Activated CD4-positive, alpha-beta T cell treated with anti-CD3 and anti-CD28 coated beads for 1 hour (primary cell): ENCODE measurements around the gene CDH13.

Experiments used
- DNase-seq: peaks from one replicate; pipeline ENCODE4 v3.0.0-alpha.2; 2020

The CDH13 gene

GRCh38 chr16:83743241-83743640 lies 1116.5 kb downstream of the CDH13 start:
- no peak for DNase-seq

- DNase-seq: no peak
These were observed 1117.0 kb downstream of the CDH13 start for GRCh38 chr16:83743720-83744119.

GRCh38 chr16:83744441-83744981 lies 1117.7 kb downstream of the CDH13 start:
- DNase-seq: no peak

GRCh38 chr16:83746611-83747010 lies 1119.8 kb downstream of the CDH13 start:
- no peak for DNase-seq

- DNase-seq: no peak
These were observed 1121.2 kb downstream of the CDH13 start for GRCh38 chr16:83747936-83748335.

- no peak for DNase-seq
These were observed 1128.6 kb downstream of the CDH13 start for GRCh38 chr16:83755391-83755790.

- no peak for DNase-seq
These were observed 1135.6 kb downstream of the CDH13 start for GRCh38 chr16:83762141-83762991.

GRCh38 chr16:83762992-83763358 lies 1136.2 kb downstream of the CDH13 start:
- DNase-seq: no peak

- no peak for DNase-seq
These were observed 1142.2 kb downstream of the CDH13 start for GRCh38 chr16:83768986-83769385.

- DNase-seq: no peak
These were observed 1142.7 kb downstream of the CDH13 start for GRCh38 chr16:83769397-83770008.

- no peak for DNase-seq
These were observed 1144.7 kb downstream of the CDH13 start for GRCh38 chr16:83771306-83771942.

GRCh38 chr16:83772806-83773205 lies 1146.0 kb downstream of the CDH13 start:
- DNase-seq: no peak

- no peak for DNase-seq
These were observed 1147.3 kb downstream of the CDH13 start for GRCh38 chr16:83774066-83774465.

GRCh38 chr16:83776944-83777343 lies 1150.2 kb downstream of the CDH13 start:
- no peak for DNase-seq

- DNase-seq: no peak
These were observed 1153.1 kb downstream of the CDH13 start for GRCh38 chr16:83779886-83780285.

- no peak for DNase-seq
These were observed 1158.7 kb downstream of the CDH13 start for GRCh38 chr16:83785455-83785854.

GRCh38 chr16:83789642-83790401 lies 1163.1 kb downstream of the CDH13 start:
- no peak for DNase-seq

GRCh38 chr16:83791916-83792315 lies 1165.1 kb downstream of the CDH13 start:
- no peak for DNase-seq

GRCh38 chr16:83792391-83792790 lies 1165.6 kb downstream of the CDH13 start:
- no peak for DNase-seq

GRCh38 chr16:83793179-83793578 lies 1166.4 kb downstream of the CDH13 start:
- no peak for DNase-seq

- no peak for DNase-seq
These were observed 1168.2 kb downstream of the CDH13 start for GRCh38 chr16:83794860-83795554.

GRCh38 chr16:83797013-83797412 lies 1170.2 kb downstream of the CDH13 start:
- no peak for DNase-seq
